ENCODE results near the gene GRIK3. TPM values are rescaled to one million over a fixed set of nuclear protein-coding genes. Genes with fewer than 3 reads are reported as not detected.

Gene GRIK3
- total and polyA plus RNA-seq, 8 donors, result under 0.01 to 4.9 (median 0.46) TPM; not detected in 1

GRCh38 chr1:37051346-37051745 is 17.0 kb upstream of the GRIK3 start:
- H3K9me3 ChIP-seq, result no peaks in the 10 kb centered on the region
- WGBS, 5 donors, result 56 to 72% (median 69%) methylated on average over 7 of the region's 7 CpGs
- intact Hi-C loops (cut with DNase I; ENCODE audit: low total_unique reads), result no loop called here
- no peak overlapping the region for H3K27ac ChIP-seq
- H3K36me3 ChIP-seq, result no peaks in the 10 kb centered on the region
- TF ChIP-seq POLR2AphosphoS5 (IDR thresholded peaks at IDR 0.05), result no peak
- no peak for DNase-seq
- H3K27me3 ChIP-seq, result peaks cover 0 to 54% (median 6%) of the 10 kb centered on the region in 3 donors
- H3K4me3 ChIP-seq, result no peak overlapping the region
- H3K4me1 ChIP-seq, result no peaks in the 10 kb centered on the region

GRCh38 chr1:37047542-37047941 is 13.2 kb upstream of the GRIK3 start:
- no peak for DNase-seq

GRCh38 chr1:37043101-37043500 is 8.8 kb upstream of the GRIK3 start:
- Histone ChIP-seq H3K4me1 (peaks cover 0 to 3% (median 0%) of the 10 kb centered on the region in 4 donors), H3K4me3 (no peak overlapping the region), H3K36me3 (no peaks in the 10 kb centered on the region), H3K27me3 (peaks cover 5 to 100% (median 41%) of the 10 kb centered on the region in 3 donors), H3K27ac (no peak overlapping the region), H3K9me3 (no peaks in the 10 kb centered on the region)
- TF ChIP-seq POLR2A (IDR thresholded peaks at IDR 0.05) (no peak), POLR2AphosphoS5 (IDR thresholded peaks at IDR 0.05) (no peak), CTCF (IDR thresholded peaks at IDR 0.05) (no peak), EP300 (IDR thresholded peaks at IDR 0.05) (no peak)
- intact Hi-C loops (cut with DNase I; ENCODE audit: low total_unique reads), result no loop called here
- no peak for DNase-seq
- 63 to 77% (median 68%) methylated on average over 2 of the region's 2 CpGs for WGBS, 5 donors

More at GRCh38 chr1:37047542-37047941, 13.2 kb upstream of the GRIK3 start:
- Histone ChIP-seq H3K27me3 (peaks cover 0 to 82% (median 20%) of the 10 kb centered on the region in 3 donors), H3K4me3 (no peak overlapping the region), H3K4me1 (no peaks in the 10 kb centered on the region), H3K27ac (no peak overlapping the region), H3K36me3 (no peaks in the 10 kb centered on the region), H3K9me3 (no peaks in the 10 kb centered on the region)
- 72 to 86% (median 80%) methylated on average over 18 to 19 of the region's 19 CpGs for WGBS, 5 donors
- TF ChIP-seq POLR2A (IDR thresholded peaks at IDR 0.05), result no peak
- no peak for TF ChIP-seq CTCF (IDR thresholded peaks at IDR 0.05)
- no peak for TF ChIP-seq POLR2AphosphoS5 (IDR thresholded peaks at IDR 0.05)
- TF ChIP-seq EP300 (IDR thresholded peaks at IDR 0.05), result no peak
- intact Hi-C loops (cut with DNase I; ENCODE audit: low total_unique reads), result no loop called here

GRCh38 chr1:37042506-37042905 is 8.2 kb upstream of the GRIK3 start:
- no peak overlapping the region for H3K4me3 ChIP-seq
- no peak overlapping the region for H3K27ac ChIP-seq
- H3K36me3 ChIP-seq, result no peaks in the 10 kb centered on the region
- intact Hi-C loops (cut with DNase I; ENCODE audit: low total_unique reads), result no loop called here
- 41 to 44% (median 41%) methylated on average over 6 of the region's 6 CpGs for WGBS, 5 donors
- no peak for DNase-seq
- H3K9me3 ChIP-seq, result no peaks in the 10 kb centered on the region
- no peak for TF ChIP-seq CTCF (IDR thresholded peaks at IDR 0.05)
- no peak for TF ChIP-seq POLR2A (IDR thresholded peaks at IDR 0.05)
- no peak for TF ChIP-seq EP300 (IDR thresholded peaks at IDR 0.05)
- TF ChIP-seq POLR2AphosphoS5 (IDR thresholded peaks at IDR 0.05), result no peak
- peaks cover 9 to 100% (median 42%) of the 10 kb centered on the region in 3 donors for H3K27me3 ChIP-seq
- H3K4me1 ChIP-seq, result peaks cover 0 to 9% (median 0%) of the 10 kb centered on the region in 4 donors

- Histone ChIP-seq H3K4me3 (no peak overlapping the region), H3K9me3 (no peaks in the 10 kb centered on the region), H3K4me1 (peaks cover 0 to 19% (median 3%) of the 10 kb centered on the region in 4 donors), H3K27me3 (peaks cover 14 to 100% (median 51%) of the 10 kb centered on the region in 3 donors), H3K36me3 (no peaks in the 10 kb centered on the region), H3K27ac (no peak overlapping the region)
- 46 to 76% (median 59%) methylated on average over 2 of the region's 2 CpGs for WGBS, 5 donors
- no peak for TF ChIP-seq CTCF (IDR thresholded peaks at IDR 0.05)
- no peak for TF ChIP-seq EP300 (IDR thresholded peaks at IDR 0.05)
- TF ChIP-seq POLR2AphosphoS5 (IDR thresholded peaks at IDR 0.05), result no peak
- DNase-seq, result no peak
- intact Hi-C loops (cut with DNase I; ENCODE audit: low total_unique reads), result no loop called here
Measured at GRCh38 chr1:37041483-37041882, 7.2 kb upstream of the GRIK3 start.

All from stomach (tissue), 9 donors.